Bronchial epithelial cell (primary cell): Measurements from ENCODE around the gene NRP2. TPM values are rescaled to one million over a fixed set of nuclear protein-coding genes. Genes with fewer than 3 reads are reported as not detected.
A peak's percentile ranks its signal among the peaks of the same experiment; 100 is the strongest.

Experiments
- DNase-seq: peaks from one replicate; pipeline ENCODE4 v3.0.0-alpha.2; 2010; ENCODE audit warnings: low read depth
- FAIRE-seq: peaks from 2 replicates; lab custom pipeline; 2011; peaks lifted over from hg19 to GRCh38; lab: Jason Lieb, UNC
- H3K27me3 ChIP-seq: 2 replicates; pipeline ENCODE4 v1.5.1; 2011; ENCODE audit warnings: low read length; ENCODE audit not compliant: control insufficient read depth, insufficient read depth
- H3K36me3 ChIP-seq: 2 replicates; pipeline ENCODE4 v1.5.1; 2011; ENCODE audit warnings: low read length; ENCODE audit not compliant: control insufficient read depth, insufficient read depth
- H3K4me3 ChIP-seq: 2 replicates; pipeline ENCODE4 v1.5.1; 2011; ENCODE audit warnings: mild to moderate bottlenecking, low read depth, low read length, control low read depth
- total RNA-seq: library from RNA; depleted of rRNA; stranded (reverse); fragments of >200 nt; gene quantifications from 2 replicates; pipeline ENCODE4 v1.2.1, GENCODE V29; 2014
- TF ChIP-seq, protein P1 (sequence below): IDR thresholded peaks from 2 replicates; pipeline ENCODE4 v1.5.1; 2011; ENCODE audit warnings: mild to moderate bottlenecking, moderate library complexity, low read length, control low read depth, inconsistent platforms; ENCODE audit not compliant: insufficient read depth, severe bottlenecking

The NRP2 gene
- total RNA-seq, 1 donor from 2014 or later = 21.3 TPM

DNA sequence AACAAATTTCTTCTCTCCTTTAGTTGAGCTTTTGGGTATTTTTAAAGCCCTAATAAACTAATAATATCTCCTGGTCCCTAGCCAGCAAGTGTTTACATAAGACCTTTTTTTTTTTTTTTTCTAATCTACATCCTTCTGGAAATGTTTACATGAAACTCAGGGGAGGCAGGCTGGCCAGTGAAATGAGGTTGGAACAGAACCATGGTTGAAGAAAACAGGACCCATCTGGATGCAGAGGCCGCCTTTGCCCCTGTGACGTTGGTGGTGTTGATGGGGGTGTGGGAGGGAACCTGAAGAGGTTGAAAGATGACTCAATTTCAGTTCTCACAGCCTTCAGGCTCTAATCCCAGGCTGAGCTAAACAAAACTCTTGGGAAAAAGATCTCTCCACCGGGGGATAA lies 118.5 kb downstream of the NRP2 start:
- TF ChIP-seq, protein P1, sequence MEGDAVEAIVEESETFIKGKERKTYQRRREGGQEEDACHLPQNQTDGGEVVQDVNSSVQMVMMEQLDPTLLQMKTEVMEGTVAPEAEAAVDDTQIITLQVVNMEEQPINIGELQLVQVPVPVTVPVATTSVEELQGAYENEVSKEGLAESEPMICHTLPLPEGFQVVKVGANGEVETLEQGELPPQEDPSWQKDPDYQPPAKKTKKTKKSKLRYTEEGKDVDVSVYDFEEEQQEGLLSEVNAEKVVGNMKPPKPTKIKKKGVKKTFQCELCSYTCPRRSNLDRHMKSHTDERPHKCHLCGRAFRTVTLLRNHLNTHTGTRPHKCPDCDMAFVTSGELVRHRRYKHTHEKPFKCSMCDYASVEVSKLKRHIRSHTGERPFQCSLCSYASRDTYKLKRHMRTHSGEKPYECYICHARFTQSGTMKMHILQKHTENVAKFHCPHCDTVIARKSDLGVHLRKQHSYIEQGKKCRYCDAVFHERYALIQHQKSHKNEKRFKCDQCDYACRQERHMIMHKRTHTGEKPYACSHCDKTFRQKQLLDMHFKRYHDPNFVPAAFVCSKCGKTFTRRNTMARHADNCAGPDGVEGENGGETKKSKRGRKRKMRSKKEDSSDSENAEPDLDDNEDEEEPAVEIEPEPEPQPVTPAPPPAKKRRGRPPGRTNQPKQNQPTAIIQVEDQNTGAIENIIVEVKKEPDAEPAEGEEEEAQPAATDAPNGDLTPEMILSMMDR = no peak
- Histone ChIP-seq H3K36me3 (no peaks in the 10 kb centered on the region), H3K4me3 (no peak overlapping the region), H3K27me3 (no peaks in the 10 kb centered on the region)
- FAIRE-seq (peak; percentile 64), DNase-seq (peak; percentile 49)

- FAIRE-seq (no peak), DNase-seq (no peak)
These were observed 119.8 kb downstream of the NRP2 start for GRCh38 chr2:205802065-205802464.

GRCh38 chr2:205802941-205803340 lies 120.6 kb downstream of the NRP2 start:
- FAIRE-seq (no peak), DNase-seq (no peak)
- H3K4me3 ChIP-seq = no peak overlapping the region
- H3K27me3 ChIP-seq = no peaks in the 10 kb centered on the region
- TF ChIP-seq, protein P1 = no peak
- H3K36me3 ChIP-seq = no peaks in the 10 kb centered on the region

More at GRCh38 chr2:205802065-205802464, 119.8 kb downstream of the NRP2 start:
- Histone ChIP-seq H3K36me3 (no peaks in the 10 kb centered on the region), H3K27me3 (no peaks in the 10 kb centered on the region), H3K4me3 (no peak overlapping the region)
- TF ChIP-seq, protein P1 = no peak

DNA sequence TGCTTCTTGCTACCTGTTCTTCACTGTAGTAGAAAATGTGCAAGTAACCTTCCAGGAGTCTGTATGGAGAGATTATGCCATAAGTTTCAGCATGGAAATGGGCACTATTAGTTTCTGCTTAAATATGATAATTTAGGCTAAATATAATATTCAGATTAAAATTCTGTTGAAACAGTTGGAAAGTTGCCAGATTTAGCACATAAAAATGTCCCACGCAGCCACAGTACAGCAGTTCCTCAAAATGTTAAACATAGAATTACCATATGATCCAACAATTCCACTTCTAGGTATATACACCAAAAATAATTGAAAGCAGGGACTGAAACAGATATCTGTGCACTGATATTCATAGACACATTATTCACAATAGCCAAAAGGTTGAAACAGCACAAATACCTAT lies 121.2 kb downstream of the NRP2 start:
- no peaks in the 10 kb centered on the region for H3K27me3 ChIP-seq
- FAIRE-seq = no peak
- H3K4me3 ChIP-seq = no peak overlapping the region
- H3K36me3 ChIP-seq = no peaks in the 10 kb centered on the region
- TF ChIP-seq, protein P1 = no peak
- no peak for DNase-seq

DNA sequence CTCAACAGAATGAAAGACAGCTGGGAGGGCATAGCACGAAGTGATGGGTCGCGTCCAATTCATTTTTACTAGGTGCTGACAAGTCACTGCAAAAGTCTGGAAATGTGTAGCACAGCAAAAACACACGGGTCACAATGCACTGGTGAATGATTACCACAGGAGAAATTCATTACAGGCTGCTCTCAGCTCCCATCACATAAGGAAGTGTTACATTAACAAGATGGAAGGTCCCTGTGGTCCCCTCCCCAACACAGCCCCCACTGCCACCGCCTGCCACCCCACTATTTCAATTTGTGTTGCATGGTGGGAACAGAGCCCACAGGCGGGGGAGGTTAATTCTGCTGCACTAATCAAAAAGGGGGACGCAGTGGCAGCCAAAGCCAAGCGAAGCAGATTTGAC lies 122.8 kb downstream of the NRP2 start:
- peak; percentile 7 for FAIRE-seq
- no peak for DNase-seq
- TF ChIP-seq, protein P1 = no peak
- Histone ChIP-seq H3K27me3 (no peaks in the 10 kb centered on the region), H3K36me3 (no peaks in the 10 kb centered on the region), H3K4me3 (no peak overlapping the region)
